GM12878 (cell line): ENCODE measurements around the gene DENND4C. TPM values are rescaled to one million over a fixed set of nuclear protein-coding genes. Genes with fewer than 3 reads are reported as not detected.

Experiments used
- ATAC-seq: fragments of 200-7000 bp; cut with Tn5 transposase; 3 replicates; pipeline ENCODE4 v1.9.1; 2020; ENCODE audit warnings: mild to moderate bottlenecking, moderate library complexity
- BruUV-seq: library from RNA; stranded (reverse); fragments of 400-500 nt; replicated peaks from 2 replicates; lab custom pipeline; 2021; lab: Mats Ljungman, UMichigan
- CTCF ChIA-PET: fragments of 300-600 bp; sonication (Branson Sonifier 250); formaldehyde crosslinking; extraction: SDS; loops from one replicate; lab custom pipeline; 2021; ENCODE audit warnings: inconsistent platforms; lab: Yijun Ruan, JAX
- POLR2A ChIA-PET: fragments of 350-600 bp; formaldehyde crosslinking; extraction: SDS; loops from one replicate; lab custom pipeline; 2021; ENCODE audit warnings: inconsistent platforms; lab: Charles Lee
- RAD21 ChIA-PET: fragments of 300-600 bp; sonication (Branson Sonifier 250); formaldehyde crosslinking; loops from one replicate; lab custom pipeline; 2023; ENCODE audit warnings: antibody characterized with exemption; ENCODE audit not compliant: unreplicated experiment; lab: Charles Lee
- SMC1A ChIA-PET: fragments of 300-600 bp; sonication (Branson Sonifier 250); formaldehyde crosslinking; loops from one replicate; lab custom pipeline; 2023; ENCODE audit not compliant: unreplicated experiment, uncharacterized antibody; lab: Charles Lee
- DNase-seq: peaks from one replicate; pipeline ENCODE4 v3.0.0-alpha.2; 2011; ENCODE audit warnings: low read depth, low spot score
- FAIRE-seq: peaks from 3 replicates; lab custom pipeline; 2011; peaks lifted over from hg19 to GRCh38; lab: Jason Lieb, UNC
- H2AFZ ChIP-seq: 2 replicates; pipeline ENCODE4 v1.6.0; 2011; ENCODE audit warnings: low read depth, low read length, control low read depth; ENCODE audit not compliant: control insufficient read depth
- H3K27ac ChIP-seq: 2 replicates; pipeline ENCODE4 v1.5.1; 2011; ENCODE audit warnings: control low read depth; ENCODE audit not compliant: control insufficient read depth, insufficient read depth
- H3K27me3 ChIP-seq, 2 experiments: replicated peaks in 1 of 2; 2 replicates each; pipeline versions ENCODE4 v1.6.0 to v1.6.1; 2011; ENCODE audit warnings: low read length in 1 of 2; ENCODE audit not compliant: control insufficient read depth in 2 of 2, insufficient read depth in 2 of 2
- H3K36me3 ChIP-seq, 2 experiments: 2 replicates each; pipeline ENCODE4 v1.5.1; 2011; ENCODE audit warnings: low read length in 1 of 2; ENCODE audit not compliant: control insufficient read depth in 2 of 2, insufficient read depth in 2 of 2
- H3K4me1 ChIP-seq: 2 replicates; pipeline ENCODE4 v1.6.1; 2011; ENCODE audit warnings: mild to moderate bottlenecking, low read length, moderate library complexity, mixed read lengths; ENCODE audit not compliant: control insufficient read depth, insufficient read depth
- H3K4me2 ChIP-seq: 2 replicates; pipeline ENCODE4 v1.6.0; 2011; ENCODE audit warnings: control low read depth; ENCODE audit not compliant: control insufficient read depth, insufficient read depth
- H3K4me3 ChIP-seq: fragments of 200-600 bp; sonication (generic); 2 replicates; pipeline ENCODE4 v1.5.1; 2016
- H3K79me2 ChIP-seq: 2 replicates; pipeline ENCODE4 v1.6.0; 2011; ENCODE audit warnings: low read length; ENCODE audit not compliant: control insufficient read depth, insufficient read depth
- H3K9ac ChIP-seq: 2 replicates; pipeline ENCODE4 v1.8.0; 2011; ENCODE audit warnings: low read length, control low read depth, mixed read lengths; ENCODE audit not compliant: control insufficient read depth, insufficient read depth
- H3K9me3 ChIP-seq: replicated peaks from 3 replicates; pipeline ENCODE4 v1.5.1; 2011; ENCODE audit warnings: mild to moderate bottlenecking, low read length; ENCODE audit not compliant: control insufficient read depth, insufficient read depth
- H4K20me1 ChIP-seq: 2 replicates; pipeline ENCODE4 v1.6.0; 2011; ENCODE audit not compliant: control insufficient read depth, insufficient read depth
- CHD1 ChIP-seq: IDR thresholded peaks from 2 replicates; pipeline ENCODE4 v1.6.1; 2012; ENCODE audit warnings: low read depth, low read length, improper control_type of control experiment
- FOXK2 ChIP-seq: fragments of 450-650 bp; IDR thresholded peaks from 2 replicates; pipeline ENCODE4 v1.6.1; 2017; ENCODE audit warnings: mild to moderate bottlenecking, moderate library complexity
- GABPA ChIP-seq: IDR thresholded peaks from 2 replicates; pipeline ENCODE4 v1.6.1; 2014; ENCODE audit warnings: antibody characterized with exemption, low read depth, mild to moderate bottlenecking, inconsistent platforms
- GATAD2B ChIP-seq: fragments of 450-650 bp; conservative IDR thresholded peaks from 2 replicates; pipeline ENCODE4 v1.6.1; 2017; ENCODE audit warnings: low read depth, mild to moderate bottlenecking, moderate library complexity
- SMARCA5 ChIP-seq: fragments of 450-650 bp; IDR thresholded peaks from 2 replicates; pipeline ENCODE4 v1.6.1; 2017; ENCODE audit warnings: mild to moderate bottlenecking
- SUZ12 ChIP-seq: fragments of 200-600 bp; sonication (generic); IDR thresholded peaks from one replicate; pipeline ENCODE4 v1.6.1; 2018; ENCODE audit warnings: antibody characterized with exemption, mild to moderate bottlenecking; ENCODE audit not compliant: unreplicated experiment
- TCF7 ChIP-seq: IDR thresholded peaks from 2 replicates; pipeline ENCODE4 v1.6.1; 2014; ENCODE audit warnings: antibody characterized with exemption, borderline replicate concordance
- WGBS: methylation state at CpG from one replicate; pipeline ENCODE4 v1.1.6; 2016; ENCODE audit warnings: low lambda C conversion rate; ENCODE audit not compliant: insufficient replicate concordance, insufficient coverage; ENCODE audit errors: missing lambda C conversion rate; 5-methylcytosine and 5-hydroxymethylcytosine counted together
- in situ Hi-C: fragments of 300-500 bp; cut with MboI; formaldehyde crosslinking; loops from 9 replicates; pipeline ENCODE4 v1.14.3; 2018; ENCODE audit warnings: mixed read lengths
- intact Hi-C: fragments of 100-400 bp; cut with micrococcal nuclease; formaldehyde crosslinking; loops from one replicate; pipeline ENCODE4 v1.14.2; 2022; ENCODE audit not compliant: unreplicated experiment
- polyA plus RNA-seq, 11 experiments: library from polyadenylated mRNA; depleted of rRNA in 4 of 11; unstranded in 6 of 11; stranded (reverse) in 5 of 11; fragments of >200 nt; fragmentation: Nextera tagmentation in 4 of 11; fragmentation: Illumina TruSeq in 1 of 11; extraction: Ambion mirVana in 4 of 11; extraction: Trizol in 1 of 11; gene quantifications; 1 replicate in 1 of 11; 2 replicates in 10 of 11; pipeline versions ENCODE4 v1.2.1 to v1.2.3, GENCODE V29; 2011 to 2016; ENCODE audit warnings: inconsistent platforms in 2 of 11, missing spikeins in 2 of 11, low read depth in 1 of 11
- total RNA-seq, 4 experiments: library from RNA; depleted of rRNA in 3 of 4; stranded (reverse); fragments of >200 nt in 3 of 4; fragmentation: Illumina TruSeq in 1 of 4; extraction: Trizol in 1 of 4; gene quantifications; 2 replicates each; pipeline versions ENCODE4 v1.2.1 to v1.2.3, GENCODE V29; 2013 to 2021
- TF ChIP-seq, protein P1 (sequence below): IDR thresholded peaks from 2 replicates; pipeline ENCODE4 v1.6.1; 2012; ENCODE audit warnings: low read depth, low read length, improper control_type of control experiment

The DENND4C gene
- total and polyA plus RNA-seq, 10 of the 15 experiments (the other 5 are each of a cell fraction or from before 2014, with no cell fraction given) = 8.2 to 49.3 (median 24.7) TPM

DNA sequence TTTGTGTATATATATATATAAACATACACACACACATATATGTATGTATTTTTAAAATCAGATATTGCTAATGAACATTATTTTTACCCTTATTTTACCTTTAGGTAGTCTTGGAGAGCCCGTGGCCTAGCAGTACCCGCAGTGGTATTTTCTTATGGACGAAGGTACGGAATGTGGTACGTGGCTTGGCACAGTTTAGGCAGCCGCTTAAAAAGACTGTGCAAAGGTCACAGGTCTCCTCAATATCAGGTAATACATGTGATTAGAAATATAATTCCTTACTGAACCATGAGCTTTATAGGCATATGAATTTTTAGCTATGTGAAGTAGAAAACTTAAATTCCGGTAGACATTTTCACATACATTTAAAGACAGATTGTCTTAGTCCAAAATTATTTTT lies 105.7 kb downstream of the DENND4C start:
- no peak overlapping the region for H3K4me3 ChIP-seq
- H3K4me2 ChIP-seq = no peak overlapping the region
- BruUV-seq = no TSS peak
- no peaks in the 10 kb centered on the region for H3K4me1 ChIP-seq
- no peaks in the 10 kb centered on the region for H3K27me3 ChIP-seq
- no peaks in the 10 kb centered on the region for H3K79me2 ChIP-seq
- CTCF ChIA-PET = interaction anchor here (1.5 kb wide), 1 partner anchor 129 kb away, joined by 4 read pairs; no protein-coding TSS in a partner anchor
- DNase-seq (no peak), ATAC-seq (no peak), FAIRE-seq (no peak)
- no peaks in the 10 kb centered on the region for H4K20me1 ChIP-seq
- POLR2A ChIA-PET = no interaction called here
- SMC1A ChIA-PET = interaction anchor here (0.9 to 1.6 kb wide), 3 partner anchors 8 to 18 kb away, joined by 3 to 5 read pairs (median 4); no protein-coding TSS in a partner anchor
- no peak overlapping the region for H3K27ac ChIP-seq
- TF ChIP-seq GATAD2B (no peak), GABPA (no peak), CHD1 (no peak), SMARCA5 (no peak), FOXK2 (no peak), SUZ12 (no peak), TCF7 (no peak)
- TF ChIP-seq, protein P1, sequence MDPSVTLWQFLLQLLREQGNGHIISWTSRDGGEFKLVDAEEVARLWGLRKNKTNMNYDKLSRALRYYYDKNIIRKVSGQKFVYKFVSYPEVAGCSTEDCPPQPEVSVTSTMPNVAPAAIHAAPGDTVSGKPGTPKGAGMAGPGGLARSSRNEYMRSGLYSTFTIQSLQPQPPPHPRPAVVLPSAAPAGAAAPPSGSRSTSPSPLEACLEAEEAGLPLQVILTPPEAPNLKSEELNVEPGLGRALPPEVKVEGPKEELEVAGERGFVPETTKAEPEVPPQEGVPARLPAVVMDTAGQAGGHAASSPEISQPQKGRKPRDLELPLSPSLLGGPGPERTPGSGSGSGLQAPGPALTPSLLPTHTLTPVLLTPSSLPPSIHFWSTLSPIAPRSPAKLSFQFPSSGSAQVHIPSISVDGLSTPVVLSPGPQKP = no peak
- RAD21 ChIA-PET = interaction anchor here (1.1 kb wide), 1 partner anchor 120 kb away, joined by 3 read pairs; no protein-coding TSS in a partner anchor
- H2AFZ ChIP-seq = no peak overlapping the region
- in situ Hi-C loops (no loop called here), intact Hi-C loops (no loop called here)
- H3K9me3 ChIP-seq = no peaks in the 10 kb centered on the region
- H3K9ac ChIP-seq = no peak overlapping the region
- 96% methylated on average over 7 of the region's 7 CpGs for WGBS
- peaks cover 0 to 16% of the 10 kb centered on the region in 2 experiments; a peak in 3 of 4 replicates for H3K36me3 ChIP-seq
